Panc1 (cell line): ENCODE measurements around the gene GIMAP5. TPM values are rescaled to one million over a fixed set of nuclear protein-coding genes. Genes with fewer than 3 reads are reported as not detected.
"Not testable (repeated sequence)": the region's sequence is repeated elsewhere in the genome, so short reads cannot be mapped to it uniquely, and the experiment has no call there.

Source experiments
- ATAC-seq: fragments of 200-7000 bp; cut with Tn5 transposase; 2 replicates; pipeline ENCODE4 v1.9.1; 2020; ENCODE audit warnings: mild to moderate bottlenecking, moderate library complexity
- BruUV-seq: library from RNA; stranded (reverse); fragments of 400-500 nt; replicated peaks from 2 replicates; lab custom pipeline; 2021; lab: Mats Ljungman, UMichigan
- CTCF ChIA-PET: fragments of 300-600 bp; sonication (Branson Sonifier 250); formaldehyde crosslinking; loops from one replicate; lab custom pipeline; 2022; ENCODE audit warnings: antibody characterized with exemption; lab: Charles Lee
- POLR2A ChIA-PET: fragments of 300-600 bp; sonication (Branson Sonifier 250); formaldehyde crosslinking; loops from one replicate; lab custom pipeline; 2022; ENCODE audit warnings: antibody characterized with exemption; lab: Charles Lee
- DNase-seq: peaks from one replicate; pipeline ENCODE4 v3.0.0-alpha.2; 2010; ENCODE audit warnings: low read depth, low spot score
- H3K27ac ChIP-seq: 2 replicates; pipeline ENCODE4 v1.5.1; 2011; ENCODE audit warnings: mild to moderate bottlenecking, low read length, inconsistent platforms
- H3K27me3 ChIP-seq: fragments of 200-500 bp; sonication (Bioruptor generic); 2 replicates; pipeline ENCODE4 v1.6.0; 2014; ENCODE audit warnings: low read length, inconsistent platforms; ENCODE audit not compliant: control insufficient read depth, insufficient read depth
- H3K36me3 ChIP-seq: fragments of 200-500 bp; sonication (Bioruptor generic); 2 replicates; pipeline ENCODE4 v1.5.1; 2014; ENCODE audit warnings: inconsistent platforms, mild to moderate bottlenecking, low read length, moderate library complexity; ENCODE audit not compliant: control insufficient read depth, insufficient read depth
- H3K4me1 ChIP-seq: 2 replicates; pipeline ENCODE4 v1.5.1; 2011; ENCODE audit warnings: inconsistent platforms, mild to moderate bottlenecking, low read length, moderate library complexity; ENCODE audit not compliant: control insufficient read depth, insufficient read depth
- H3K4me3 ChIP-seq, 2 experiments: 2 replicates each; pipeline ENCODE4 v1.5.1; 2011 to 2012; ENCODE audit warnings: low read depth in 2 of 2, low read length in 2 of 2, mild to moderate bottlenecking in 2 of 2, inconsistent platforms in 1 of 2, moderate library complexity in 1 of 2
- H3K9me3 ChIP-seq: fragments of 200-500 bp; sonication (Bioruptor generic); 2 replicates; pipeline ENCODE4 v1.5.1; 2014; ENCODE audit warnings: low read depth, mild to moderate bottlenecking, inconsistent platforms, low read length, moderate library complexity; ENCODE audit not compliant: control insufficient read depth, insufficient read depth
- CTCF ChIP-seq: fragments of 450-650 bp; IDR thresholded peaks from 2 replicates; pipeline ENCODE4 v1.5.1; 2017; ENCODE audit warnings: mild to moderate bottlenecking
- POLR2AphosphoS5 ChIP-seq: IDR thresholded peaks from 2 replicates; pipeline ENCODE4 v1.6.1; 2012; ENCODE audit warnings: mild to moderate bottlenecking, low read depth, low read length, moderate library complexity
- REST ChIP-seq, 2 experiments: IDR thresholded peaks; 2 replicates each; pipeline ENCODE4 v1.6.1; 2011 to 2012; ENCODE audit warnings: low read depth in 2 of 2, control low read depth in 1 of 2, low read length in 1 of 2, mild to moderate bottlenecking in 1 of 2, moderate library complexity in 1 of 2; ENCODE audit not compliant: insufficient read depth in 1 of 2
- SIN3A ChIP-seq: IDR thresholded peaks from 2 replicates; pipeline ENCODE4 v1.6.1; 2012; ENCODE audit warnings: low read depth, mild to moderate bottlenecking, low read length, moderate library complexity, borderline replicate concordance; ENCODE audit not compliant: insufficient read depth
- TCF7L2 ChIP-seq: IDR thresholded peaks from 2 replicates; pipeline ENCODE4 v1.6.1; 2011; ENCODE audit warnings: mild to moderate bottlenecking, low read depth, low read length, inconsistent platforms
- in situ Hi-C: cut with HindIII; loops from 2 replicates; pipeline ENCODE4 v1.10.0; 2016; ENCODE audit warnings: low sequenced_read_pairs, low pct_unique_long_range_greater_than_20kb
- intact Hi-C: fragments of 100-400 bp; cut with micrococcal nuclease; formaldehyde crosslinking; loops from one replicate; pipeline ENCODE4 v1.10.0; 2022; ENCODE audit not compliant: unreplicated experiment
- total RNA-seq: library from RNA; stranded (reverse); gene quantifications from one replicate; pipeline ENCODE4 v1.2.1, GENCODE V29; 2021; ENCODE audit not compliant: unreplicated experiment

Gene GIMAP5
- total RNA-seq, 1 experiment from 2014 or later, result 0.51 TPM

- CTCF ChIA-PET, result no interaction called here
- intact Hi-C loops (no loop called here), in situ Hi-C loops (no loop called here)
- Histone ChIP-seq H3K4me3 (no peak overlapping the region), H3K27ac (no peak overlapping the region), H3K4me1 (no peaks in the 10 kb centered on the region), H3K9me3 (no peaks in the 10 kb centered on the region), H3K36me3 (no peaks in the 10 kb centered on the region), H3K27me3 (no peaks in the 10 kb centered on the region; the same call in 1 of the 2 replicates)
- DNase-seq, result no peak
- POLR2A ChIA-PET, result no interaction called here
- TF ChIP-seq POLR2AphosphoS5, result no peak
- TF ChIP-seq REST (IDR thresholded peaks at IDR 0.05; ENCODE audit: insufficient read depth in 1 of 2, low read depth in 2 of 2, low read length in 1 of 2), result no peak
- no peak for TF ChIP-seq SIN3A
- no peak for TF ChIP-seq TCF7L2
- no peak for TF ChIP-seq CTCF
- no TSS peak for BruUV-seq
- ATAC-seq, result no peak
These were observed 29.1 kb downstream of the GIMAP5 start for GRCh38 chr7:150766334-150766709.

GRCh38 chr7:150769768-150770167 lies 32.5 kb downstream of the GIMAP5 start:
- in situ Hi-C loops, result no loop called here
- ChIA-PET CTCF (no interaction called here), POLR2A (no interaction called here)
- no peak for DNase-seq
- TF ChIP-seq SIN3A (no peak), REST (IDR thresholded peaks at IDR 0.05; ENCODE audit: insufficient read depth in 1 of 2, low read depth in 2 of 2, low read length in 1 of 2) (no peak), TCF7L2 (no peak), POLR2AphosphoS5 (no peak)
- Histone ChIP-seq H3K9me3 (no peaks in the 10 kb centered on the region), H3K36me3 (no peaks in the 10 kb centered on the region), H3K4me3 (no peak overlapping the region), H3K27me3 (no peaks in the 10 kb centered on the region), H3K27ac (no peak overlapping the region), H3K4me1 (no peaks in the 10 kb centered on the region)
- no TSS peak for BruUV-seq
- ATAC-seq, result no peak
- intact Hi-C loops, result no loop called here

GRCh38 chr7:150774131-150774530 lies 36.9 kb downstream of the GIMAP5 start:
- BruUV-seq, H3K27me3 ChIP-seq, in situ Hi-C loops, CTCF ChIA-PET, POLR2A ChIA-PET, DNase-seq, H3K4me1 ChIP-seq, H3K4me3 ChIP-seq, H3K27ac ChIP-seq, H3K9me3 ChIP-seq, H3K36me3 ChIP-seq, ATAC-seq, intact Hi-C loops: not testable (repeated sequence)
